ENCODE data around the gene TMEM269. TPM values are rescaled to one million over a fixed set of nuclear protein-coding genes. Genes with fewer than 3 reads are reported as not detected.

Gene TMEM269
- total RNA-seq, 2 donors from 2014 or later = 0.14 to 0.62 TPM

GRCh38 chr1:42831273-42831672, 46.5 kb downstream of the TMEM269 start:
- TF ChIP-seq POLR2A (IDR thresholded peaks at IDR 0.05) (no peak), CTCF (IDR thresholded peaks at IDR 0.05) (no peak), POLR2AphosphoS5 (IDR thresholded peaks at IDR 0.05) (no peak)
- Histone ChIP-seq H3K4me3 (no peak overlapping the region), H3K27me3 (replicated peaks; ENCODE audit: insufficient read depth) (no peaks in the 10 kb centered on the region), H3K36me3 (no peaks in the 10 kb centered on the region), H3K4me1 (replicated peaks) (no peaks in the 10 kb centered on the region), H3K9me3 (no peaks in the 10 kb centered on the region), H3K27ac (no peak overlapping the region)
- intact Hi-C loops (cut with DNase I) = no loop called here
- no peak for DNase-seq (ENCODE audit: low spot score)

GRCh38 chr1:42832641-42833240, 48.0 kb downstream of the TMEM269 start:
- DNase-seq (ENCODE audit: low spot score) = no peak
- H3K27ac ChIP-seq = no peak overlapping the region
- no peaks in the 10 kb centered on the region for H3K27me3 ChIP-seq (replicated peaks; ENCODE audit: insufficient read depth)
- no peak overlapping the region for H3K4me3 ChIP-seq
- no peak for TF ChIP-seq POLR2A (IDR thresholded peaks at IDR 0.05)
- no peak for TF ChIP-seq CTCF (IDR thresholded peaks at IDR 0.05)
- no peak for TF ChIP-seq POLR2AphosphoS5 (IDR thresholded peaks at IDR 0.05)
- H3K9me3 ChIP-seq = no peaks in the 10 kb centered on the region
- H3K4me1 ChIP-seq (replicated peaks) = no peaks in the 10 kb centered on the region
- intact Hi-C loops (cut with DNase I) = no loop called here
- H3K36me3 ChIP-seq = no peaks in the 10 kb centered on the region
- 90% methylated on average over 3 of the region's 3 CpGs for WGBS

- no peaks in the 10 kb centered on the region for H3K4me1 ChIP-seq (replicated peaks)
- no peaks in the 10 kb centered on the region for H3K36me3 ChIP-seq
- H3K4me3 ChIP-seq = no peak overlapping the region
- no peaks in the 10 kb centered on the region for H3K27me3 ChIP-seq (replicated peaks; ENCODE audit: insufficient read depth)
- intact Hi-C loops (cut with DNase I) = no loop called here
- no peak overlapping the region for H3K27ac ChIP-seq
- H3K9me3 ChIP-seq = no peaks in the 10 kb centered on the region
- TF ChIP-seq POLR2AphosphoS5 (IDR thresholded peaks at IDR 0.05) = no peak
- 95% methylated on average over 4 of the region's 4 CpGs for WGBS
- DNase-seq (ENCODE audit: low spot score) = no peak
Measured at GRCh38 chr1:42833981-42834380, 49.2 kb downstream of the TMEM269 start.

DNA sequence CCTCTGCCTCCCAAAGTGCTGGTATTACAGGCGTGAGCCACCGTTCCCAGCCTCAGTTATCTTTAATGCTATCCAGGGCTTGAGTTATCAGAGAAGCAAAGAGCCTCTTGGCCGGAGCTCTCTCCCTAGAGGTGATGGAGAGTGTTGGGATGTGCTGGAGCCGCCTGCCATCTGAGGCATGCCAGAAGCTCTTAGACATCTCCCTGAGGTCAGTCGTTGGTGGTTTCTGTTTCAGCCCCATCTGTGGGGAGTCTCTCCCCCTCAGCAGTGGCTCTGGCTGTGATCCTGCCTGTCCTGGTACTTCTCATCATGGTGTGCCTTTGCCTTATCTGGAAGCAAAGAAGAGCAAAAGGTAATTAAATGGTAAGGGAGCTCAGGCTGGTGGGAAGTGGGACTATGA, 50.0 kb downstream of the TMEM269 start:
- intact Hi-C loops (cut with DNase I) = no loop called here
- Histone ChIP-seq H3K36me3 (no peaks in the 10 kb centered on the region), H3K4me3 (no peak overlapping the region)

GRCh38 chr1:42835422-42835821, 50.6 kb downstream of the TMEM269 start:
- no peaks in the 10 kb centered on the region for H3K4me1 ChIP-seq (replicated peaks)
- intact Hi-C loops (cut with DNase I) = no loop called here
- no peak for DNase-seq (ENCODE audit: low spot score)
- H3K27ac ChIP-seq = no peak overlapping the region
- WGBS = 83% methylated on average over 2 of the region's 2 CpGs
- H3K27me3 ChIP-seq (replicated peaks; ENCODE audit: insufficient read depth) = no peaks in the 10 kb centered on the region
- no peaks in the 10 kb centered on the region for H3K36me3 ChIP-seq
- TF ChIP-seq POLR2A (IDR thresholded peaks at IDR 0.05) = no peak
- TF ChIP-seq CTCF (IDR thresholded peaks at IDR 0.05) = no peak
- TF ChIP-seq POLR2AphosphoS5 (IDR thresholded peaks at IDR 0.05) = no peak
- H3K9me3 ChIP-seq = no peaks in the 10 kb centered on the region
- H3K4me3 ChIP-seq = no peak overlapping the region

More for the DNA sequence above, 50.0 kb downstream of the TMEM269 start:
- Histone ChIP-seq H3K9me3 (no peaks in the 10 kb centered on the region), H3K27ac (no peak overlapping the region), H3K4me1 (replicated peaks) (no peaks in the 10 kb centered on the region), H3K27me3 (replicated peaks; ENCODE audit: insufficient read depth) (no peaks in the 10 kb centered on the region)
- 84% methylated on average over 5 of the region's 5 CpGs for WGBS
- TF ChIP-seq POLR2AphosphoS5 (IDR thresholded peaks at IDR 0.05) = no peak
- no peak for DNase-seq (ENCODE audit: low spot score)

DNA sequence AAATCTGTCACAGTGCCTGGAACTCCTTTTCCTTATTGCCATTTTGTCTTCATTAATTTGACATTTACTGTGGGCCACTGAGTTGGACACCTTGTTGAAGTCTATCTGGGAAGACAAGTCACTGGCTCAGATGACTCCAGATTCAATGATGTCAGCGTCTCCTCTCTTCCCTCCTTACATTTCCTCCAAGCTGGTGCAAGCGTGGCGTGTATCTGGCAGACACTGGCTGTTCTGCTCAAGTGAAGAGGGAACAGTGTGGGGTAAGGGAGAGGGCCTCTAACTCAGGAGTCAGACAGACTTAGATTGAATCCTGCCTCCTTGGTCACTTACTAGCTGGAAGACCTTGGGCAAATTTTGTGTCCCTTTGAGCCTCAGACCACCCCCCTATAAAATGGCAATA, 52.9 kb downstream of the TMEM269 start:
- DNase-seq (ENCODE audit: low spot score) = no peak
- 40% methylated on average over 3 of the region's 3 CpGs for WGBS
- intact Hi-C loops (cut with DNase I) = no loop called here
- no peaks in the 10 kb centered on the region for H3K36me3 ChIP-seq
- H3K4me1 ChIP-seq (replicated peaks) = no peaks in the 10 kb centered on the region
- no peak overlapping the region for H3K4me3 ChIP-seq
- no peaks in the 10 kb centered on the region for H3K9me3 ChIP-seq
- no peak overlapping the region for H3K27ac ChIP-seq
- TF ChIP-seq POLR2A (IDR thresholded peaks at IDR 0.05) = no peak
- TF ChIP-seq CTCF (IDR thresholded peaks at IDR 0.05) = no peak
- TF ChIP-seq POLR2AphosphoS5 (IDR thresholded peaks at IDR 0.05) = no peak
- H3K27me3 ChIP-seq (replicated peaks; ENCODE audit: insufficient read depth) = no peaks in the 10 kb centered on the region
